Measurements from ENCODE around the gene KY.

The KY gene

DNA sequence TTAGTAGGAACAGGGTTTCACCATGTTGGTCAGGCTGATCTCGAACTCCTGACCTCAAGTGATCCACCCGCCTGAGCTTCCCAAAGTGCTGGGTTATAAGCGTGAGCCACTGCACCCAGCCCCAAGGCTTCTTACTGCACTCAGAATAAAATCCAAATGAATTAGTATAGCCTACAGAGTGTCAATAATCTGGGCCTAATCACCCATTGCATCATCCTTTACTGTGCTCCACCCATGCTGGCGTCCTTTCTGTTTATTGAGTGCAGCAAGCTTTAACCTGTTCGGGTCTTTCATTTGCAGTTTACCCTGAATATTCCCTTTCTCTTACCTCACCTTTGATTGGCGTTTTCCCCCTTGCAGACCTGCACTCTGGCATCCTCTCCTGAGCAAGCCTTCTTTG is 87.2 kb downstream of the KY start:
- H3K4me1 ChIP-seq (ENCODE audit: control insufficient read depth, low read length), result no peaks in the 10 kb centered on the region
- no peaks in the 10 kb centered on the region for H3K79me2 ChIP-seq (ENCODE audit: control insufficient read depth, low read length)
- peaks cover 33% of the 10 kb centered on the region for H3K36me3 ChIP-seq (ENCODE audit: control insufficient read depth, low read length)
- no peak overlapping the region for H3K4me3 ChIP-seq (ENCODE audit: low read length)
- H3K27me3 ChIP-seq (ENCODE audit: control insufficient read depth, low read length), result no peaks in the 10 kb centered on the region
- H4K20me1 ChIP-seq (ENCODE audit: control insufficient read depth, insufficient read depth, low read depth, low read length), result no peaks in the 10 kb centered on the region
- H3F3A ChIP-seq (ENCODE audit: control insufficient read depth, insufficient read depth), result 0 out of 2 replicates have a peak, but pooled peaks cover 2% of the 10 kb centered on the region
- H3K9me2 ChIP-seq (replicated peaks; ENCODE audit: control insufficient read depth, low read length), result no peaks in the 10 kb centered on the region
- no peak overlapping the region for H3K4me2 ChIP-seq (ENCODE audit: low read length)
- H3K27ac ChIP-seq (ENCODE audit: low read depth, low read length), result no peak overlapping the region
- peaks cover 3% of the 10 kb centered on the region; the same call in 1 of the 2 replicates for H3K9me3 ChIP-seq (ENCODE audit: control insufficient read depth, insufficient read depth, low read length)
- TF ChIP-seq EZH2phosphoT487 (IDR thresholded peaks at IDR 0.05; ENCODE audit: borderline replicate concordance, low read length), result no peak
- TF ChIP-seq, protein P1, sequence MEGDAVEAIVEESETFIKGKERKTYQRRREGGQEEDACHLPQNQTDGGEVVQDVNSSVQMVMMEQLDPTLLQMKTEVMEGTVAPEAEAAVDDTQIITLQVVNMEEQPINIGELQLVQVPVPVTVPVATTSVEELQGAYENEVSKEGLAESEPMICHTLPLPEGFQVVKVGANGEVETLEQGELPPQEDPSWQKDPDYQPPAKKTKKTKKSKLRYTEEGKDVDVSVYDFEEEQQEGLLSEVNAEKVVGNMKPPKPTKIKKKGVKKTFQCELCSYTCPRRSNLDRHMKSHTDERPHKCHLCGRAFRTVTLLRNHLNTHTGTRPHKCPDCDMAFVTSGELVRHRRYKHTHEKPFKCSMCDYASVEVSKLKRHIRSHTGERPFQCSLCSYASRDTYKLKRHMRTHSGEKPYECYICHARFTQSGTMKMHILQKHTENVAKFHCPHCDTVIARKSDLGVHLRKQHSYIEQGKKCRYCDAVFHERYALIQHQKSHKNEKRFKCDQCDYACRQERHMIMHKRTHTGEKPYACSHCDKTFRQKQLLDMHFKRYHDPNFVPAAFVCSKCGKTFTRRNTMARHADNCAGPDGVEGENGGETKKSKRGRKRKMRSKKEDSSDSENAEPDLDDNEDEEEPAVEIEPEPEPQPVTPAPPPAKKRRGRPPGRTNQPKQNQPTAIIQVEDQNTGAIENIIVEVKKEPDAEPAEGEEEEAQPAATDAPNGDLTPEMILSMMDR (IDR thresholded peaks at IDR 0.05; ENCODE audit: low read depth, low read length, poor library complexity, severe bottlenecking), result no peak

DNA sequence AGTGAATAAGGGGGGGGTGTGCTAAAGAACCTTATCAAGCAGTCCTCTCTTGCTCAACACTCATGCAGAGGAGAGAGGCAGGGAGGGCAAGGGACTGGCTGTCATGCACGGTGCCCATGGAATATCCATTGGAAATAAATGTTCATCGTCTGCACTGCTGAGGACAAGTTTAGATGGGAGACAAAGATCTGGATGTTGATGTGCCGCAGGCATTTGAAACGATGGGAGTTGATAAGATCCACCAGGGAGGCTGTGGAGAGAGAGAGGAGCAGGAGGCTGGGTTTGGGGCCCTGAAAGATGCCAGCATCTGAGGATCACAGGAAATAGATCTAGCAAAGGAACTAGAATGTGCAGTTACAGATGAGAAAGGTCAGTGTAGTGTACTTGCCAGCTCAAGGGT is 88.8 kb downstream of the KY start:
- Histone ChIP-seq H4K20me1 (ENCODE audit: control insufficient read depth, insufficient read depth, low read depth, low read length) (no peaks in the 10 kb centered on the region), H3K4me3 (ENCODE audit: low read length) (no peak overlapping the region), H3K36me3 (ENCODE audit: control insufficient read depth, low read length) (peaks cover 36% of the 10 kb centered on the region), H3K9me3 (ENCODE audit: control insufficient read depth, insufficient read depth, low read length) (no peaks in the 10 kb centered on the region), H3K4me1 (ENCODE audit: control insufficient read depth, low read length) (no peaks in the 10 kb centered on the region), H3K9me2 (replicated peaks; ENCODE audit: control insufficient read depth, low read length) (no peaks in the 10 kb centered on the region), H3K27ac (ENCODE audit: low read depth, low read length) (no peak overlapping the region), H3F3A (ENCODE audit: control insufficient read depth, insufficient read depth) (peaks cover 2% of the 10 kb centered on the region; the same call in 1 of the 2 replicates), H3K79me2 (ENCODE audit: control insufficient read depth, low read length) (no peaks in the 10 kb centered on the region), H3K4me2 (ENCODE audit: low read length) (no peak overlapping the region), H3K27me3 (ENCODE audit: control insufficient read depth, low read length) (no peaks in the 10 kb centered on the region)
- no peak for TF ChIP-seq EZH2phosphoT487 (IDR thresholded peaks at IDR 0.05; ENCODE audit: borderline replicate concordance, low read length)
- TF ChIP-seq, protein P1 (IDR thresholded peaks at IDR 0.05; ENCODE audit: low read depth, low read length, poor library complexity, severe bottlenecking), result no peak

DNA sequence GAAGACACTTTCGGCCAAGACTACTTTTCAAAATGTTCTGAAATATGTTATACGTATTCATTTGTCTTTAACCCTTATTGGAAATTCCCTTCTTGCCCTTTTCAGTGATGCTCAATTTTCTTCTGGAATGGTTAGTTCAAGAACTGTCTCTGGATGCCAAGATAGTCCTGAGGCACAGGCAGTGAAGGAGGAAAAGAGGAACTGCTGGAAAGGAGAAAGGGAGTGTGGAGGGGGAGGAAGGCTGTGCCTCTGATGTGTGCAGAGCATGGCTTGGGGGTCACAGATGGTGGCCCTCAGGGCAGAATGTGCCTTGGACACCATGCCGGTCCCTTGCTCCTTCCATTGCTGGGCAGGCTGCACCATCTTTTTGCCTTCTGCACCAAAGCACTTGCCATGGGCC is 91.2 kb downstream of the KY start:
- no peaks in the 10 kb centered on the region for H3K9me3 ChIP-seq (ENCODE audit: control insufficient read depth, insufficient read depth, low read length)

More for the DNA sequence above, 91.2 kb downstream of the KY start:
- Histone ChIP-seq H3F3A (ENCODE audit: control insufficient read depth, insufficient read depth) (peaks cover 3% of the 10 kb centered on the region; the same call in 1 of the 2 replicates), H3K36me3 (ENCODE audit: control insufficient read depth, low read length) (peaks cover 39% of the 10 kb centered on the region), H3K4me1 (ENCODE audit: control insufficient read depth, low read length) (no peaks in the 10 kb centered on the region), H3K4me3 (ENCODE audit: low read length) (no peak overlapping the region), H3K4me2 (ENCODE audit: low read length) (no peak overlapping the region), H4K20me1 (ENCODE audit: control insufficient read depth, insufficient read depth, low read depth, low read length) (no peaks in the 10 kb centered on the region), H3K27ac (ENCODE audit: low read depth, low read length) (no peak overlapping the region), H3K79me2 (ENCODE audit: control insufficient read depth, low read length) (no peaks in the 10 kb centered on the region), H3K27me3 (ENCODE audit: control insufficient read depth, low read length) (no peaks in the 10 kb centered on the region), H3K9me2 (replicated peaks; ENCODE audit: control insufficient read depth, low read length) (no peaks in the 10 kb centered on the region)
- TF ChIP-seq, protein P1 (IDR thresholded peaks at IDR 0.05; ENCODE audit: low read depth, low read length, poor library complexity, severe bottlenecking), result no peak
- TF ChIP-seq EZH2phosphoT487 (IDR thresholded peaks at IDR 0.05; ENCODE audit: borderline replicate concordance, low read length), result no peak

All from DOHH2 (cell line).